ENCODE data around the gene BEST4. TPM values are rescaled to one million over a fixed set of nuclear protein-coding genes. Genes with fewer than 3 reads are reported as not detected.
"Not testable (repeated sequence)": the region's sequence is repeated elsewhere in the genome, so short reads cannot be mapped to it uniquely, and the experiment has no call there.

Gene BEST4
- total RNA-seq, 2 donors from 2014 or later = 0.12 to 0.31 TPM

GRCh38 chr1:44785501-44786137, 2.4 kb downstream of the BEST4 start:
- DNase-seq (no peak), ATAC-seq (no peak)
- intact Hi-C loops (cut with DNase I) = loop anchor here (5.0 to 10.0 kb wide), 2 partner anchors 49 to 52 kb away; no protein-coding TSS in a partner anchor

DNA sequence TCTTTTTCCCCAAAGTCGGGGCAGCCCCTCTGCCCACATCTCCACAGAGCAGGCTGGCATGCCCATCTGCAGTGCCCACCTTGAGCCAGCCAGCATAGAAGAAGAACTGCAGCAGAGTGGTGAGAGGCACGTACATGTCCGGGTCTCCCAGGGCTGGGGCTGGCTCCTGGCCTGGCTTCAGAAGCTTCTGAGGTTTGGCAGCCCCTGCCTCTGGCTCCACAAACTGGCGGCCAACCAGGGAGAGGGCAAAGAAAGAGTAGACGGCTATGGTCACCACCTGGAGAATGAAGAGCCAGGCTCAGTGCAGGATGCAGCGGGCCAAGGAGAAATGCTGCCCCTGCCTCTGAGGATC, 3.0 kb downstream of the BEST4 start:
- ATAC-seq (no peak), DNase-seq (no peak)
- intact Hi-C loops (cut with DNase I) = loop anchor here (5.0 to 10.0 kb wide), 2 partner anchors 50 to 52 kb away; no protein-coding TSS in a partner anchor

- DNase-seq (peak; percentile 45), ATAC-seq (peak; percentile 29 to 42)
- intact Hi-C loops (cut with DNase I) = loop anchor here (5.0 to 10.0 kb wide), 2 partner anchors 50 to 53 kb away; no protein-coding TSS in a partner anchor
These were observed 3.6 kb downstream of the BEST4 start for GRCh38 chr1:44784094-44785028.

- no peak for ATAC-seq
- no peak for DNase-seq
These were observed 4.3 kb downstream of the BEST4 start for GRCh38 chr1:44783697-44784093.

DNA sequence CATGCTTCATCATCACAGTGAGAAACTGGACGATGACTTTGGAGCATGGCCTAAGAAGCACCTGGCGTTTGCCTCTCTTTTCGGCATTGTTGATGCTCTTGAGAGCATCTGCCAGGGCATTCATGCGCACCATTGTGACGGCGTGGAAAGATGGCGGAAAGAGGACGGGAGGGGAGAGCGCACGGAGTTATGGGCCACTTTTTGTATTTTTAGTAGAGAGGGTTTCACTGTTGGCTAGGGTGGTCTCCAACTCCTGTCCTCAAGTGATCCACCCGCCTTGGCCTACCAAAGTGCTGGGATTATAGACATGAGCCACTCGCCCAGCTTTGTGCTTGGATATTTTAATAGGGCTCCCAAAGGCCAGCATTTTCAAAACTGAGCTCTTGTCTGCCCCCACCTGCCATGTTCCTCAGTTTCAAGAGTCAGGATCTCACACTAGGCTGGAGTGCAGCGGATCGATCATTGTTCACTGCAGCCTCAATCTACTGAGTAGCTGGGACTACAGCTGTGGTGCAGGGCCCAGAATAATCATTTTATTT, 7.3 kb downstream of the BEST4 start:
- intact Hi-C loops (cut with DNase I) = loop anchor here in 1 of 2 donors (10.0 kb wide), 1 partner anchor 54 kb away; no protein-coding TSS in a partner anchor
- ATAC-seq = no peak
- DNase-seq = no peak

More at GRCh38 chr1:44783697-44784093, 4.3 kb downstream of the BEST4 start:
- intact Hi-C loops (cut with DNase I) = loop anchor here in 1 of 2 donors (10.0 kb wide), 1 partner anchor 51 kb away; no protein-coding TSS in a partner anchor

- ATAC-seq (no peak), DNase-seq (no peak)
- intact Hi-C loops (cut with DNase I) = no loop called here
These were observed 9.0 kb downstream of the BEST4 start for GRCh38 chr1:44778705-44779576.

DNA sequence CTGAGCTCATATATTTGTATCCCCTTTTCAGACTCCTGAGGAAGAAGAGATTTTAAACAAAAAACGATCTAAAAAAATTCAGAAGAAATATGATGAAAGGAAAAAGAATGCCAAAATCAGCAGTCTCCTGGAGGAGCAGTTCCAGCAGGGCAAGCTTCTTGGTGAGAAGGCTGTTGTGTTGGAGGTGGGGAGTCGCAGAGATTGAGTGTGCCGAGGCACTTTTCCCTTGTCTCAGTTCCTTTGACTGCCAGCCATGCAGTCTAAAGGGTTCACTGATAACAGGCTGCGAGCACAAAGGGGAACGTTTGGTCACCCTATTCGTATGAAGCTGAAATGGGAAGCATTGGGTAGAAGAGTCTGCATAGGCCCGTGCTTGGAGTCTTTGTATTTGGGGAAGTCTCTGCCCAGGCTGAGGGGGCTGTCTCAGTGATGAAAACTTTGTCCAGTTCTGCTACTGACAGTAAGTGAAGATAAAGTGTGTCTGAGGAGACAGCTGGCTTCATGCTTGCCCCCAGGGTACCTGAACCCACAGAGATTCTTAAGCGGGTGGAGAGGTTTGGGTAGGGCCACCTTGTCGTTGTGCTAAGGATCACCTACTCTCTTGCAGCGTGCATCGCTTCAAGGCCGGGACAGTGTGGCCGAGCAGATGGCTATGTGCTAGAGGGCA, 9.9 kb downstream of the BEST4 start:
- DNase-seq = no peak
- intact Hi-C loops (cut with DNase I) = no loop called here
- ATAC-seq = no peak

DNA sequence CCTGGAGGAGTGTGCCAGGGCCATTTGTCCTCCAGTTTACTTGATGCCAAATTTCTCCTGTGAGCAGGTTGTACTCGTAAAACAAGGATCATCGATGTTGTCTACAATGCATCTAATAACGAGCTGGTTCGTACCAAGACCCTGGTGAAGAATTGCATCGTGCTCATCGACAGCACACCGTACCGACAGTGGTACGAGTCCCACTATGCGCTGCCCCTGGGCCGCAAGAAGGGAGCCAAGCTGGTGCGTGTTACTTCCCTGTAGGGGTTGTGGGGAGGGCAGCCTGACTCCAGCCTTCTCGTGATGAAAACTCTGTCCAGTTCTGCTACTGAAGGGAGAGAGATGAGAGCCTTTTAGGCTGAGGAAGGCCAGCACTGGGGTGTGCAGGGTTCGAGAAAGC, 10.4 kb downstream of the BEST4 start:
- DNase-seq = no peak
- ATAC-seq = no peak
- intact Hi-C loops (cut with DNase I) = no loop called here

- DNase-seq = no peak
- intact Hi-C loops (cut with DNase I) = no loop called here
These were observed 11.3 kb downstream of the BEST4 start for GRCh38 chr1:44776730-44777068.

DNA sequence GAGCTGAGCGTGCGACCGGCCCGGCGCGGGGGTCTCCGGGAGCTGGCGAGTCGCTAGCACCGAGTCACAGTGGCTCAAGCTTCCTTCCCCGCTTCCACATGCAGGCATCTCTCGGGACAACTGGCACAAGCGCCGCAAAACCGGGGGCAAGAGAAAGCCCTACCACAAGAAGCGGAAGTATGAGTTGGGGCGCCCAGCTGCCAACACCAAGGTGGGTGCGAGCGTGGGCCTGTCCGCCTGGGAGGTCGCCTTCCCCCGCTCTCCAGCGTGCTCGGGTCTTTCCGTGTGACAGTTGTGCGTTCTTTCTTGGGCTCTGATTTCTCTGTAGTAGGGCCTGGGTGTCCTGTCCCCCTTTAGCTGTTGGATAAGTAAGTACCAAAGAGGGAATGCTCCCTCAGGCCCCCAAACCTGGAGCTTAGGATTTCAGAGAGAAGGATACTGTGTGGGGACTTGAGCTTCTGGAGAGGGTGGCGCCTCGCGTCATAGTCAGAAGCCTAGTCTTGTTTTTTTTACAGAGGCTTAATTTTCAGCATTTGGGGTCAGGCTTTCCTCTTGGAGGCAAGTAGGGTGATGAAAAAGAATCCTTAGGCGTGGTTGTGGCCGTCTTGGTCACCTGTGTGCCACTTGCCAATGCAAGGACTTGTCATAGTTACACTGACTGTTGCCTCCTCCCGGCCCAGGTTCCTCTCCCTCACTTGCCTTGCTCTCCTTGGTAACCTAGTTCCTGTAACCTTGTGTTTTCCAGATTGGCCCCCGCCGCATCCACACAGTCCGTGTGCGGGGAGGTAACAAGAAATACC, 11.8 kb downstream of the BEST4 start:
- DNase-seq = peak; percentile 57
- intact Hi-C loops (cut with DNase I) = no loop called here
- ATAC-seq = peak; percentile 5 to 10

More at GRCh38 chr1:44776730-44777068, 11.3 kb downstream of the BEST4 start:
- no peak for ATAC-seq

DNA sequence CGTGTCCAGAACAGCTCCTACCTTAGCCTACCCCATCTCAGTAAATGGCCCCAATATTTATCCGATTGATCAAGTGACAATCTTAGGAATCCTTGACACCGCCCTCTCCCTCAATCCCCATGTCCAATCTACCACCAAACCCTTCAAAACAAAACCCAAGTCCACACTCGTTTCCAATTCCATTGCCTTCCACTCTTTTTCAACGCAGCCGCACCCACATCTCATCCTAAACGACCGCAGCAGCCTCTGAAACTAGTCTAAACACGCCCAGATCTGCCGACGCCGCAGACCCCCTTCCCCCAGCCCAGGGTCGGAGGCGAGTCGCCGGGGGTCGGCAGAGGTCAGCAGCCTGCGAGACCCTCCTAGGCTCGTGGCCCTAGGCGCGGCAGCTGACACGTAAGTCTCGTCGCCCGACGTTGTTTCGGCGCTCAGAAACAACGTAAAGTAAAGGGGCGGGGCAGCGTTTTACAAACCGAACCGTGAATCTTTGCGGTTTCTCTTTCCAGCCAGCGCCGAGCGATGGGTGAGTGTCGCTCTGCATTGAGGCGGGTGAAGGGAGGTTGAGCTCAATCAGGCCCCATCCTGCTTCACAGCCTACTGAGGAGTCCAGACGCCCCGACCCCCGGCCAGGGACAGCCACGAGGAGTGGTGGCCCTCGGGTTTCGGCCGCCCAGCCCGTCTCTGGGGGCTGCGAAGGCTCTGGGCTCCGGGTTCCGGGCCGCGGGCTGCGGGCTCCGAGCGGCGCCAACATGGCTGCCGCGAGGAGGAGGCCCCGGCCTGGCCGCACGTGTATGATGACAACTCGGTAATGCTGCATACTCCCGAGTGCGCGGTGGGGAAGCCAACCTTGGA, 12.7 kb downstream of the BEST4 start, which contains the start of gene RPS8:
Gene RPS8, plus strand, starts transcription at position 463 of the 852 bp plus-strand sequence. Its CDS starts 57 bp downstream, at position 520.
- DNase-seq (peak; percentile 94), ATAC-seq (peak; percentile 92 to 94)
- intact Hi-C loops (cut with DNase I) = no loop called here

DNA sequence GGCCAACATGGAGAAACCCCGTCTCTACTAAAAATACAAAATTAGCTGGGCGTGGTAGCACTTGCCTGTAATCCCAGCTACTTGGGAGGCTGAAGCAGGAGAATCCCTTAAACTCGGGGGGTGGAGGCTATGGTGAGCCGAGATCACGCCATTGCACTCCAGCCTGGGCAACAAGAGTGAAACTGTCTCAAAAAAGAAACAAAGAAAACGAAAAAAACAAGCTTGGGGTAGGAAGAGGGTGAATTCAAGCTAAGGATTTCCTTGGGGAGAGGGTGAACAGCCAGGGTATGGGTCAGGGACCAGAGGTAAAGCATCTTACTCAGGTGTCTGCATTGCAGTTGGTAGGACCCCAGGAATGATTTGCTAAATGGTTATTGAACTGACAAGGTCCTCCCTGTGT, 21.5 kb downstream of the BEST4 start:
- ATAC-seq; intact Hi-C loops (cut with DNase I); DNase-seq: not testable (repeated sequence)

DNA sequence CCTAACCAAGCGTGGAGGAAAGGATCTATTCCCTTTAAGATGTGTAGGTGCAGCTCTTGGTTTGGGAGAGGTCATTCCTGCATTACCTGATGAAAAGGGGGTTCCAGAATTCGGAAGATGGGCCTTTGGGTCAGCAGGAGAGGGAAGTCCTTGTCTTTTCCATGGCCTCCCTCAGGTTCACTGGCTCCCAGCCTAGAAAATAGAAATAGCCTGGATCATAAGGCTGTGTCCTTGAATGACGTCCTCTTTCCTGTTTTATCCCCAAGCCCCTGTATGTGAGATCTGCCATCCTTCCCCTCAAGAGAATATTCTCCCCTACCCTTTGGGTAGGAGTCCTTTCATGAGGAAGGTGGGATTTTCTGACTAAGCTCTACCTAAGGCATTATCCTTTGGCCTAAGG, 27.1 kb downstream of the BEST4 start:
- intact Hi-C loops (cut with DNase I) = no loop called here
- no peak for ATAC-seq
- DNase-seq = no peak

- intact Hi-C loops (cut with DNase I) = no loop called here
- DNase-seq (no peak), ATAC-seq (no peak)
These were observed 28.9 kb downstream of the BEST4 start for GRCh38 chr1:44759077-44759476.

- ATAC-seq (no peak), DNase-seq (no peak)
- intact Hi-C loops (cut with DNase I) = no loop called here
These were observed 30.6 kb downstream of the BEST4 start for GRCh38 chr1:44757420-44757819.

DNA sequence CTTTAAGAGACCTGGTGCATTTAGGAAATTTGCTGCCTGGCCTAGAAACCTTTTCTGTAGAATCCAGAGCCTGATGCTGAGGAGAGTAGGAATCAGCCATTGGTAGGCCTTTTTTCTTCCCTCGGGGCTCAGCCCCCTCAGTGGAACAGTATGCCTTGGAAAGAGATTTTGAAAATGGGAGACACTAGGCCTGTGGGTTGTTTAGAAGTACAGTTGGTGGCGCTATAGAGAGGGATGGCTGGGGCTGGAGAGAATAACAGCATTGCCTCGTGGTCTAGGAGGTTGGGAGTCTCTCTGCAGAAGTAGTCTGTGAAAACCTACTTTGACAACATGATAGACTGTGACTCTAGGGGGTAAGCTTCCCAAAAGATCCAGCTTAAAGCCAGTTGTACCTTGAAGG, 40.1 kb downstream of the BEST4 start:
- ATAC-seq (no peak), DNase-seq (no peak)
- intact Hi-C loops (cut with DNase I) = no loop called here

DNA sequence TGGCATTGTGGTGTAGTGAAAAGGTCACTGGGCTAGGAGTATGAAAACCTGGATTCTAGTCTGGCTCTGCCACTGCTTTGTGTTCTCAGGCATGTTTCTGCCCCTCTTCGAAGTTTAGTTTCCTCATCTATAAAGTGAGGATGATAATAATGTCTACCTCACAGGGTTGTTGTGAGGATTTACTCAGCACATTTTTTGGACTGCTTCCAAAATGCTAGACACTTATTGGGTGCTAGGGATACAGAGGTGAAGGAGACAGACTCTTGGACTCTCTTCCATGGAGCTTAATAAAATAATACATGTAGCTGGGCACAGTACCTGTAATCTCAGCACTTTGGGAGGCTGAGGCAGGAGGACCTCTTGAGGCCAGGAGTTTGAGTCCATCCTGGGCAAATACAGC, 44.8 kb downstream of the BEST4 start:
- DNase-seq = no peak
- intact Hi-C loops (cut with DNase I) = no loop called here
- no peak for ATAC-seq
